Activated CD8-positive, alpha-beta T cell treated with anti-CD3 and anti-CD28 coated beads for 36 hours (primary cell): ENCODE data around the gene KRTAP3-1. TPM values are rescaled to one million over a fixed set of nuclear protein-coding genes. Genes with fewer than 3 reads are reported as not detected.
"Not testable (repeated sequence)": the region's sequence is repeated elsewhere in the genome, so short reads cannot be mapped to it uniquely, and the experiment has no call there.

Source experiments
- ATAC-seq: fragments of 200-7000 bp; cut with Tn5 transposase; one replicate; pipeline ENCODE4 v1.10.0; 2021; ENCODE audit warnings: mild to moderate bottlenecking, moderate library complexity
- CTCF ChIA-PET: fragments of 350-600 bp; sonication (Branson Sonifier 250); formaldehyde crosslinking; loops from one replicate; lab custom pipeline; 2021; ENCODE audit warnings: antibody characterized with exemption; lab: Charles Lee
- POLR2A ChIA-PET: fragments of 350-600 bp; sonication (Branson Sonifier 250); formaldehyde crosslinking; loops from one replicate; lab custom pipeline; 2021; ENCODE audit warnings: antibody characterized with exemption; lab: Charles Lee
- DNase-seq: peaks from one replicate; pipeline ENCODE4 v3.0.0-alpha.2; 2020
- H3K27ac Mint-ChIP-seq: one replicate; pipeline ENCODE4 v1.8.0; 2021; ENCODE audit warnings: mild to moderate bottlenecking, mixed read lengths
- H3K27me3 Mint-ChIP-seq: one replicate; pipeline ENCODE4 v1.8.0; 2021; ENCODE audit warnings: mixed read lengths
- H3K36me3 Mint-ChIP-seq: one replicate; pipeline ENCODE4 v1.8.0; 2021; ENCODE audit warnings: low read depth, mixed read lengths
- H3K4me1 Mint-ChIP-seq: one replicate; pipeline ENCODE4 v1.8.0; 2021; ENCODE audit warnings: low read depth, mixed read lengths
- H3K4me3 Mint-ChIP-seq: one replicate; pipeline ENCODE4 v1.8.0; 2021; ENCODE audit warnings: mild to moderate bottlenecking, moderate library complexity, mixed read lengths
- H3K9me3 Mint-ChIP-seq: one replicate; pipeline ENCODE4 v1.8.0; 2021; ENCODE audit warnings: mixed read lengths
- intact Hi-C: fragments of 100-400 bp; cut with micrococcal nuclease; formaldehyde crosslinking; loops from one replicate; pipeline ENCODE4 v1.10.0; 2022
- total RNA-seq, 2 experiments: library from RNA; stranded (reverse); gene quantifications; one replicate each; pipeline ENCODE4 v1.2.3, GENCODE V29; 2021
- TF ChIP-seq, protein P1 (sequence below): fragments of 200-600 bp; IDR thresholded peaks from one replicate; pipeline ENCODE4 v1.8.0; 2022; ENCODE audit warnings: antibody characterized with exemption, mild to moderate bottlenecking

The KRTAP3-1 gene
- total RNA-seq, 2 experiments from 2014 or later: not detected

DNA sequence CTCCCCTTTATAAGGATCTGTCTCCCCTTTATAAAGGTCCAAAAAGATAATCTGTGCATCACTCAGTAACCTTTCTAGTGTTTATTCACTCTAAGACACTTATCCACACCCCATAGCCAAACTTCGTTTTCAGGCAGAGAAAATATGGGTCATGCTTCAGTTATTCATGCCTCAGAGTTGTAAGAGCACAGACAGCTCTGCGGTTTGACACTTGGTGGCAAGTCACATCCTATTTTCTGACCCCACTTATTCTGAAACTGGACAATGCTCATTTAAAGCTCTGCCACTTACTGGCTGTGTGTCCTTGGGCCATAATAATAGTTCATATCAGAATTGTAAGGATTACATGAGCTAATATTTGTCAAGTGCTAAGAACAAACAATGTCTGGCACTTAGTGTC, 40.2 kb upstream of the KRTAP3-1 start:
- Mint-ChIP-seq H3K9me3 (no peaks in the 10 kb centered on the region), H3K36me3 (no peaks in the 10 kb centered on the region), H3K27me3 (peaks cover 16% of the 10 kb centered on the region), H3K4me1 (peaks cover 2% of the 10 kb centered on the region), H3K27ac (no peak overlapping the region), H3K4me3 (no peak overlapping the region)
- ATAC-seq: no peak
- ChIA-PET CTCF (no interaction called here), POLR2A (no interaction called here)
- TF ChIP-seq, protein P1, sequence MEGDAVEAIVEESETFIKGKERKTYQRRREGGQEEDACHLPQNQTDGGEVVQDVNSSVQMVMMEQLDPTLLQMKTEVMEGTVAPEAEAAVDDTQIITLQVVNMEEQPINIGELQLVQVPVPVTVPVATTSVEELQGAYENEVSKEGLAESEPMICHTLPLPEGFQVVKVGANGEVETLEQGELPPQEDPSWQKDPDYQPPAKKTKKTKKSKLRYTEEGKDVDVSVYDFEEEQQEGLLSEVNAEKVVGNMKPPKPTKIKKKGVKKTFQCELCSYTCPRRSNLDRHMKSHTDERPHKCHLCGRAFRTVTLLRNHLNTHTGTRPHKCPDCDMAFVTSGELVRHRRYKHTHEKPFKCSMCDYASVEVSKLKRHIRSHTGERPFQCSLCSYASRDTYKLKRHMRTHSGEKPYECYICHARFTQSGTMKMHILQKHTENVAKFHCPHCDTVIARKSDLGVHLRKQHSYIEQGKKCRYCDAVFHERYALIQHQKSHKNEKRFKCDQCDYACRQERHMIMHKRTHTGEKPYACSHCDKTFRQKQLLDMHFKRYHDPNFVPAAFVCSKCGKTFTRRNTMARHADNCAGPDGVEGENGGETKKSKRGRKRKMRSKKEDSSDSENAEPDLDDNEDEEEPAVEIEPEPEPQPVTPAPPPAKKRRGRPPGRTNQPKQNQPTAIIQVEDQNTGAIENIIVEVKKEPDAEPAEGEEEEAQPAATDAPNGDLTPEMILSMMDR: no peak
- DNase-seq: no peak
- intact Hi-C loops: no loop called here

DNA sequence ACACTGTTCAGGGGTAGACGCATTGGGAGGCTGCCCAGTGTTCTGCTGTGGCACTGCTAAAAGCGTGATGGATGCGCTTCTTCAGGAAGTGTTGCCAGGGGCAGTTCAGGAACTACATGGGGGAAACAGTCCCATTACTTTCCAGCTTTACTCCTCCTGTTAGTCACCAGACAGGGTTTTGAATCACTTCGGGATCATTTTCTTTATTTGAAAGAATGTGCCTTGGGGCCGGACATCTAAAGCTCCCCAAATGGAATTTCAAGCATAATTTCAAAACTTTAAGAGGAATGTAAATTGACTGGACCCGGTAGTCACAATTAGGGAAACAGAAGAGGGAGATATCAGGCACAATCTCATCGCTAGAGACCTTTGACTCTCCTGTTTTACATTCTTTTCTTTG, 39.5 kb upstream of the KRTAP3-1 start:
- H3K27ac Mint-ChIP-seq: no peak overlapping the region
- H3K9me3 Mint-ChIP-seq: peaks cover 3% of the 10 kb centered on the region
- H3K27me3 Mint-ChIP-seq: peaks cover 13% of the 10 kb centered on the region
- ChIA-PET POLR2A (no interaction called here), CTCF (no interaction called here)
- TF ChIP-seq, protein P1: no peak
- peaks cover 3% of the 10 kb centered on the region for H3K4me1 Mint-ChIP-seq
- ATAC-seq (no peak), DNase-seq (no peak)
- H3K4me3 Mint-ChIP-seq: no peak overlapping the region
- no peaks in the 10 kb centered on the region for H3K36me3 Mint-ChIP-seq
- intact Hi-C loops: no loop called here

DNA sequence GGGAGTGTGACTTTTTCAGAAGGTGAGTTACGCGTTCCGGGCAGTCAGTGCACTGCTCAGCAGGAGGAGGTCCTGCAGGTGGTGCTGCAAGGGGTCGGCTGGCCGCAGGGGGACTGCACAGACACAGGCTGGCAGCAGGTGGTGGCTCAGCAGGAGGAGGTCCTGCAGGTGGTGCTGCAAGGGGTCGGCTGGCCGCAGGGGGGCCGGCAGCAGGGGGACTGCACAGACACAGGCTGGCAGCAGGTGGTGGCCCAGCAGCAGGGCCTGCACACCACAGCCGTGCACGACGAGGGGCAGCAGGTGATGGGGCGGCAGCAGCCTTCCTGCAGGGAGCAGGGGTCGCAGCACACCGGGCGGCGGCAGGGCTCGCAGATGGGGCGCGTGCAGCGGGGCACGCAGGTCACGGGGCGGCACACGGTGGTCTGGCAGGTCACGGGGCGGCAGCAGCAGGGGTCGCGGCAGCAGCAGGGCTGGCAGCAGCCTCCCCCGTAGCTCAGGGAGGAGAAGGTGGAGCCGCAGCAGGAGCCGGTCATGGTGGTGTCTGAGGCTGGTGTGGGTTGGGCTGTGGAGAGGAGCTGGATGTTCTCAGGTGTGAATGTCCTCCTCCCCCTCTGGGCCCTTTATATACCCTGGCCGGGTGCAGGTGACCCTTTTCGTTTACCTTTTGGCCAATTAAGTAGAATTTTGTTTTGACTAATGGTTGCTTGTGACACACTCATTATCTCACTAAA, 38.0 kb upstream of the KRTAP3-1 start, which contains the start of gene KRTAP2-1:
Gene KRTAP2-1 (minus strand): TSS at position 582 of the 731 bp plus-strand sequence. CDS start 49 bp downstream, at position 533.
- CTCF ChIA-PET, H3K4me1 Mint-ChIP-seq, H3K27ac Mint-ChIP-seq, DNase-seq, intact Hi-C loops, ATAC-seq, H3K9me3 Mint-ChIP-seq, H3K36me3 Mint-ChIP-seq, POLR2A ChIA-PET, H3K4me3 Mint-ChIP-seq: not testable (repeated sequence)
- peaks cover 13% of the 10 kb centered on the region for H3K27me3 Mint-ChIP-seq

DNA sequence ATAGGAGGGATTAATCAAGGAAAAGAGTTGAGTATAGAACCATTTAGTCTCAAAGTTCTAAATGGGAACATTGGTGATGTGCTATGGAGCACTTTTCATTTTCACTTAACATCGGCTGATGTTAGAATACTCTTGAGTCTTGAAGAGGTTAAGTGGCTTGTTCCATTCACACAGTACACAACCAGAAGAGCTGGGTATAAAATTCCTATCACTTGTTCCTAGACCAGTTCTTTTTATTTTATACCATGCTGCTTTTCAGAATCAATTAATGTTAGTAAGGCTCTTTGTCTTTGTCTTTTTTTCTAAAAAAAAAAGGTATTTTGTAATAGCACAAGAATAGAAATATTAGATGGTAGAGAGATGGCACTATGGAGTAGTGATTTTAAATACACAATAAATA, 34.0 kb upstream of the KRTAP3-1 start:
- Mint-ChIP-seq H3K9me3 (peaks cover 6% of the 10 kb centered on the region), H3K4me1 (peaks cover 3% of the 10 kb centered on the region), H3K27ac (no peak overlapping the region), H3K27me3 (peaks cover 13% of the 10 kb centered on the region), H3K36me3 (no peaks in the 10 kb centered on the region), H3K4me3 (no peak overlapping the region)
- ChIA-PET POLR2A (no interaction called here), CTCF (no interaction called here)
- ATAC-seq: no peak
- intact Hi-C loops: no loop called here
- TF ChIP-seq, protein P1: no peak
- DNase-seq: no peak

DNA sequence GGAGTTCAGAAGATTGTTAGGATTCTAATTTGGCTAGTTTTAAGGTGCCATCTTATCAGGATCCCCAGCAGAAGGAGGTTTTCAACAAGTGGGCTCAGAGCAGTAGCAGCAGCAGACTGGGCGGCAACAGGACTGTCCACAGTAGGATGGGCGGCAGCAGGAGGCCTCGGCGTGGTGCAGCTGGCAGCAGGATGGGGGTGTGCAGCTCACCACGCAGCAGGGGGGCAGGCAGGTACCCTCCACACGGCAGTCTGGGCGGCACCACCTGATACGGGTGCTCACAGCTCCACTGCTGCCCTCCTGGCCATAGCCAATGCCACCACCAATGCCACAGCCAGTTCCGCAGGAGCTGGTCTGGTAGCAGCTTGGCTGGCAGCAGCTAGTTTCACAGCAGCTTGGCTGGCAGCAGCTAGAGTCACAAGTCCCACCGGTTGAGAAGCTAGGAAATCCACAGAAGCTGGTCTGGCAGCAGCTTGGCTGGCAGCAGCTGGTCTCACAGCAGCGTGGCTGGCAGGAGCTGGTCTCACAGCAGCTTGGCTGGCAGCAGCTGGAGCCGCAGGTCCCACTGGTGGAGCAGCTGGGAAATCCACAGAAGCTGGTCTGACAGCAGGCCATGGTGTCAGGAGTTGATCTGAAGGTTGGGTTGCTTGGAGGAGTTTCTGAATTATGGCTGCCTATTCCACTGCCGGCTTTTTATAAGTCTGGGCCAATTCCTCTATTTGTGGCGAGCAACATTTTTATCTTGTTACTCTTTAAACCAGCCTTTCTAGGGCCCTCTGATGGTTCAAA, 32.0 kb upstream of the KRTAP3-1 start, which contains the start of gene KRTAP1-1:
Gene KRTAP1-1 (minus strand): TSS at position 668 of the 789 bp plus-strand sequence. CDS start 53 bp downstream, at position 615.
- H3K9me3 Mint-ChIP-seq, H3K36me3 Mint-ChIP-seq, intact Hi-C loops, H3K4me1 Mint-ChIP-seq, H3K27me3 Mint-ChIP-seq, H3K27ac Mint-ChIP-seq, CTCF ChIA-PET, ATAC-seq, POLR2A ChIA-PET, H3K4me3 Mint-ChIP-seq, DNase-seq: not testable (repeated sequence)
